PC-9 (cell line): ENCODE measurements around the gene HSPA8.

ENCODE experiments used
- EZH2 ChIP-seq: fragments of 200-600 bp; sonication (generic); IDR thresholded peaks from 2 replicates; pipeline ENCODE4 v1.8.0; 2017; ENCODE audit warnings: antibody characterized with exemption, low read depth
- TF ChIP-seq, protein P1 (sequence below): fragments of 200-600 bp; sonication (generic); conservative IDR thresholded peaks from 2 replicates; pipeline ENCODE4 v1.6.1; 2017; ENCODE audit warnings: mixed run types, antibody characterized with exemption, mild to moderate bottlenecking, moderate library complexity

- TF ChIP-seq, protein P1, sequence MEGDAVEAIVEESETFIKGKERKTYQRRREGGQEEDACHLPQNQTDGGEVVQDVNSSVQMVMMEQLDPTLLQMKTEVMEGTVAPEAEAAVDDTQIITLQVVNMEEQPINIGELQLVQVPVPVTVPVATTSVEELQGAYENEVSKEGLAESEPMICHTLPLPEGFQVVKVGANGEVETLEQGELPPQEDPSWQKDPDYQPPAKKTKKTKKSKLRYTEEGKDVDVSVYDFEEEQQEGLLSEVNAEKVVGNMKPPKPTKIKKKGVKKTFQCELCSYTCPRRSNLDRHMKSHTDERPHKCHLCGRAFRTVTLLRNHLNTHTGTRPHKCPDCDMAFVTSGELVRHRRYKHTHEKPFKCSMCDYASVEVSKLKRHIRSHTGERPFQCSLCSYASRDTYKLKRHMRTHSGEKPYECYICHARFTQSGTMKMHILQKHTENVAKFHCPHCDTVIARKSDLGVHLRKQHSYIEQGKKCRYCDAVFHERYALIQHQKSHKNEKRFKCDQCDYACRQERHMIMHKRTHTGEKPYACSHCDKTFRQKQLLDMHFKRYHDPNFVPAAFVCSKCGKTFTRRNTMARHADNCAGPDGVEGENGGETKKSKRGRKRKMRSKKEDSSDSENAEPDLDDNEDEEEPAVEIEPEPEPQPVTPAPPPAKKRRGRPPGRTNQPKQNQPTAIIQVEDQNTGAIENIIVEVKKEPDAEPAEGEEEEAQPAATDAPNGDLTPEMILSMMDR, result no peak
- no peak for TF ChIP-seq EZH2
These were observed 38.6 kb upstream of the HSPA8 start for GRCh38 chr11:123100379-123101085.
